Measurements from ENCODE around the gene PPIP5K1.

- TF ChIP-seq POLR2A (IDR thresholded peaks at IDR 0.05; ENCODE audit: low read depth, low read length) = no peak
- TF ChIP-seq POLR2AphosphoS5 (IDR thresholded peaks at IDR 0.05; ENCODE audit: low read depth, low read length) = no peak
Observed at GRCh38 chr15:43534897-43535296, 55.1 kb downstream of the PPIP5K1 start.

All from GM12892 (cell line).